Stimulated activated CD8-positive, alpha-beta memory T cell treated with anti-CD3 and anti-CD28 coated beads, Interleukin-2, amount 100 ng/mL, for 1 hour (primary cell): ENCODE data around the gene CCR3.
"Not testable (repeated sequence)": the region's sequence is repeated elsewhere in the genome, so short reads cannot be mapped to it uniquely, and the experiment has no call there.

Experiments used
- DNase-seq, 2 donors: peaks; one replicate each; pipeline ENCODE4 v3.0.0-alpha.2; 2020; ENCODE audit warnings: low read depth in 2 of 2

Gene CCR3

GRCh38 chr3:46242120-46242519 is at the start of gene CCR3:
CCR3 (plus strand) TSS chr3:46242460; CDS start chr3:46265159, 22,699 bp downstream.
- no peak for DNase-seq

GRCh38 chr3:46192939-46193338 is 49.3 kb upstream of the CCR3 start:
- no peak for DNase-seq

- no peak for DNase-seq
Observed at GRCh38 chr3:46193436-46193835, 48.8 kb upstream of the CCR3 start.

- DNase-seq: no peak
Observed at GRCh38 chr3:46194868-46195553, 47.2 kb upstream of the CCR3 start.

GRCh38 chr3:46196261-46196957 is 45.9 kb upstream of the CCR3 start:
- DNase-seq: no peak

DNA sequence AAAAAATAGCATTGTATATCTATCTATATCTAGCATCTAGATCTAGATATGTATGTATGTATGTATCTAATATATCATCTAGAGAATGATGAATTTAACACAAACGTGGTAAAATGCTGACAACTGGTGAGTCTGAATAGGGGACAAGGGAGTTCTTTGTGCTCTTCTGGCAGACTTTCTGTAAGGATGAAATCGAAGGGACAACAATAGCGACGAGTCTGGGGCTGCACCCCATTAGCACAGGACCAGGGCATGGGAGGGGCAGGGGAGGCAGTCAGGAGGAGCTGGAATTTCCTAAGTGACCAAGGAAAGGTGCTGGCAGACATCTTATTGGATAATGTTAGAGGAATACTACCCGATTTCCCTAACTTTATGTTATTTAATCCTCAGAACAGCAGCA is 42.0 kb upstream of the CCR3 start:
- DNase-seq: no peak

DNA sequence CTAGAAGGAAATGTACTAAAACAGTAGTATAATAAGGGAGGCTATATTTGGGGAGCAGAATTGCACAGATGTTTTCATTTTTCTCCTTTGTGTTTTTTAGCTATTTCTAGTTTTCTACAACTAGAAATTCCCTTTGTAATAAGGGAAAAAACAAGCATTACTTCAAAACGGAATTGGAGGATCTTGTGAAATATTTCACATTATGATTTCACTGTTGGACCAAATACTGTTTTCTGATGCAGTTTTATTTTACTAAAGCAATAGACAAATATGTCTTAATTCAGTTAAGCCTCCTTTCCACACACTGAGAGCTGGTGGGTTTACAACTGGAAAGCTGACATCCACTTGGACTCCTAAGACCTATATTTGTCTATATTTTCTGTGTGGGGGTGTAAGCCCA is 41.5 kb upstream of the CCR3 start:
- no peak for DNase-seq

DNA sequence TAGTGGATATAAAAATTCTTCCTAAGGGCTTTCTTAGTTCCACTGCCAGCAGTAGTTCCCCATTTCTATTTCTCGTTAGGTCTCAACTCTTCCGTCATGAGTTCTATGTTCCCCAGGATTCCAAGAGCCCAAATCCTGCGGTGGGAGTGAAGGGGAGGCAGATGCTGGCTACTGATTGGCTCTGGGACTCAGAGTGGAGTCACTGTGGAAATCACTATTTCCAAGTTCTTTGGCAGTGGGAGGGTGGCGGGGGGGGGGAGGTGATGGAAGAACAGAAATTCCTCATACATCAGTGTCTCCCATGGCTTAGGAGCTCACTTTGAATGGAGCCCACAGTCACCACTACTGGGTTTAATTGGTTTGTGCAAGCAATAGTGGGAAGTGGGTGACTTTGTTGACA is 39.7 kb upstream of the CCR3 start:
- no peak for DNase-seq

GRCh38 chr3:46203681-46204080 is 38.6 kb upstream of the CCR3 start:
- no peak for DNase-seq

GRCh38 chr3:46205286-46205960 is 36.8 kb upstream of the CCR3 start:
- no peak for DNase-seq

DNA sequence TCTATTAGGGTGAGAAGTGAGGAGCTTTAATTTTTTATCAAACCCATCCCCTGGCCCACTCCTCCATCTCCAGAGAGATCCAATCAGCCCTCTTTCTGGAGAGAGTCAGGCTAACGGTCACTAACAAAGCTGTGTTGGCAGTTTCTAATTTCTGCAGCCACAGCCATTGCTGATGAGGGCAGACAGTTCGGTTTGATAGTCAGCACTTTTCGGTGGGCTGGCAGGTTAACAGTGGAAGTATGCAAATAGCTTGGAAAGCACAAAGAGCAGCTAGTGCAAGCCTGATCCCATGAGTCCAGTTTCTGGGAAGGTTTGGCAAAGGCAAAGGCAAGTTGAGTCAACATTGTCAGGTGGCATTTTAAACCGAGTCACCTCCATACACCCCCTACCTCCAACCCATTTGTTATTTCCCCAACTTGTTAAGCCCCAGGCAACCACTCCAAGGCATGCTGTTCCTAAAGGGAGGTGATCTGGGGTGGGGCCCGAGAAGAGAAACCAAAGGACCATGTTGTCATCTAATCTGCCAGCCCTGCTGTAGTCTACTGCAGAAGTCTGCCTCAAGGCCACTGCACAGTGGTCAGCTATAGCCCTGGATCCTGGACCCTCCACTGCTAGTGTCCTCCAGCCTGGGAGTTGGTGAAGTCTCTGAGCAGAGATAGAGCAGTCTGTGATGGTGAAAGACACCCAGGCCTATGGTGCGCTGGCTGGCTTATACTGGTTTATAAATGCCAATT is 35.8 kb upstream of the CCR3 start:
- no peak for DNase-seq

- not testable (repeated sequence) for DNase-seq
Observed at GRCh38 chr3:46207514-46207913, 34.7 kb upstream of the CCR3 start.

GRCh38 chr3:46208167-46208704 is 34.0 kb upstream of the CCR3 start, which contains the start of gene CCR1:
CCR1 (minus strand) TSS chr3:46208313; CDS start chr3:46204313, 4,000 bp downstream.
- DNase-seq: no peak

GRCh38 chr3:46209053-46209452 is 33.2 kb upstream of the CCR3 start:
- no peak for DNase-seq

- DNase-seq: no peak
Observed at GRCh38 chr3:46209746-46210470, 32.4 kb upstream of the CCR3 start.

- DNase-seq: no peak
Observed at GRCh38 chr3:46212101-46212500, 30.2 kb upstream of the CCR3 start.

DNA sequence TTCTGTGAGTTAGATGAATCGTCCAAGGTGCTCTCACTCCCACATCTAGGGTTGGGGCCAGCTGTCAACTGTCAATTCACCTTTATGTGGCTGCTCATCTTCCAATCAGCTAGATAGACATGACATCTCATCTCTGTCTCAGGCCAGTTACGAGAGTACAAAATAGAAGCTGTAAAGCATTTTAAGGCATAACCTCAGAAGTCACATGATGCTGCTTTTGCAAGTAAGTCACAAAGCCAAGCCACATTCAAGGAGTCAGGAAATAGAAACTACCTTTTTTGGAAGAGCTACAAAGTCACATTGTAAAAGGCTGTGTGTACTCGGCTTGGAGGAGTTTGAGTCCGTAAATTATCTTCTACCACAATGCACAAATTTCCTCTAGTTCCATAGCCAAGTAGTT is 29.1 kb upstream of the CCR3 start:
- no peak for DNase-seq

DNA sequence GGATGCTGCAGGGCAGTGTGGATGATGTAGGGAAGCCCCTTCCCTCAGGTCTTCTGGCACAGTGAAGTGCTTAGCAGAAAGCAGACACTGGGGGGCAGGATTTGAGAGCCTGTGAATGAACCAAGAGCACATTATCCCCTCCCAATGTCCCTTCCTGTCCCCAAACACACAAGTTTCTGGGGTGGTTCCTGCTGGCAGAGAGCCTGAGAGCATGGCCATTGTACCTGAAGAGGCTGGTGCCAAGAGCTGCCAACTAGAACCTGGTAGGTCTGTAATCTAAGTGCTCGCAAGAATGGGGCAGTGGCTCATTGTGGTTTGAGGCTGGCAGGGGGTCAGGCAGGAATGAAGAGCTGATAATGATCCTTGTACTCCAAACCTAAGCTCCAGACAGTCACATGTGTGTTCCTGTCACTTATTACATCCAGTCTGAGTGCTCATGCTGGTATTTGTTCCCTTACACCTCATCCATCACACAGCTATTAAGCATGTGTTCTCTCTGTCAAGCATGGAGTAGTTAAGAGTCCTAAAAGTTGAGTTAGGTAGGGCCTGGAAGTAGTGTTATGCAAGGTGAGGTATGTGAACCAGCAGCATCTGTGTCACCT is 27.4 kb upstream of the CCR3 start:
- DNase-seq: no peak

- no peak for DNase-seq
Observed at GRCh38 chr3:46215810-46216414, 26.3 kb upstream of the CCR3 start.

DNA sequence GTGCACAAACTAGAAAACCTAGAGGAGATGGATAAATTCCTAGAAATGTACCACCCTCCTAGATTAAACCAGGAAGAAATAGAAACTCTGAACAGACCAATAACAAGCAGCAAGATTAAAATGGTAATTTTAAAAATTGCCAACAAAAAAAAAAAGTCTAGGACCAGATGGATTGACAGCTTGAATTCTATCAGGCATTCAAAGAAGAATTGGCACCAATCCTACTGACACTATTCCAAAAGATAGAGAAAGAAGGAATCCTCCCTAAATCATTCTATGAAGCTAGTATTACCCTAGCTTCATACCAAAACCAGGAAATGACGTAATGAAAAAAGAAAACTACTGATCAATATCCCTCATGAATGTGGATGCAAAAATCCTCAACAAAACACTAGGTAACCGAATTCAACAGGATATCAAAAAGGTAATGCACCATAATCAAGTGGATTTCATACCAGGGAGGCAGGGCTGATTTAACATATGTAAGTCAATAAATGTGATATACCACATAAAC is 24.0 kb upstream of the CCR3 start:
- DNase-seq: no peak
